HepG2 (cell line): ENCODE measurements around the gene PXDC1. TPM values are rescaled to one million over a fixed set of nuclear protein-coding genes. Genes with fewer than 3 reads are reported as not detected.

ENCODE experiments used
- ERF ChIP-seq: IDR thresholded peaks from 2 replicates; pipeline ENCODE4 v1.6.1; 2018; ENCODE audit warnings: missing biosample characterization, missing genetic modification reagents
- NR1H2 ChIP-seq: sonication (generic); formaldehyde crosslinking; IDR thresholded peaks from 2 replicates; pipeline ENCODE4 v1.8.1; 2022; ENCODE audit warnings: low read depth, missing genetic modification reagents, borderline replicate concordance
- polyA plus RNA-seq, 8 experiments: library from polyadenylated mRNA; depleted of rRNA in 3 of 8; stranded (reverse) in 7 of 8; unstranded in 1 of 8; fragments of >200 nt; fragmentation: Illumina TruSeq in 4 of 8; extraction: Trizol in 4 of 8; gene quantifications; 2 replicates each; pipeline versions ENCODE4 v1.2.1 to v1.2.3, GENCODE V29; 2011 to 2016; ENCODE audit warnings: low read depth in 4 of 8, missing spikeins in 1 of 8, mixed read lengths in 1 of 8; ENCODE audit not compliant: insufficient read depth in 1 of 8
- total RNA-seq, 5 experiments: library from RNA; depleted of rRNA; stranded (reverse); fragments of >200 nt; fragmentation: Illumina TruSeq; extraction: Trizol; gene quantifications; 2 replicates each; pipeline ENCODE4 v1.2.3, GENCODE V29; 2016; ENCODE audit warnings: low read depth in 1 of 5
- TF ChIP-seq, protein P1 (sequence below): sonication (generic); formaldehyde crosslinking; IDR thresholded peaks from 2 replicates; pipeline ENCODE4 v1.4.0; 2020; ENCODE audit warnings: missing genetic modification reagents
- TF ChIP-seq, protein P2 (sequence below): sonication (generic); formaldehyde crosslinking; IDR thresholded peaks from 2 replicates; pipeline ENCODE4 v1.4.0; 2020; ENCODE audit warnings: missing genetic modification reagents
- TF ChIP-seq, protein P3 (sequence below): sonication (generic); formaldehyde crosslinking; conservative IDR thresholded peaks from 2 replicates; pipeline ENCODE4 v1.8.0; 2022; ENCODE audit warnings: mild to moderate bottlenecking, moderate library complexity, missing genetic modification reagents
- TF ChIP-seq, protein P4 (sequence below): sonication (generic); formaldehyde crosslinking; IDR thresholded peaks from 2 replicates; pipeline ENCODE4 v1.4.0; 2020; ENCODE audit warnings: missing genetic modification reagents

The PXDC1 gene
- total and polyA plus RNA-seq, 2 of the 13 experiments (the other 11 are each of a cell fraction or from before 2014, with no cell fraction given) = 32.4 to 34.7 TPM

DNA sequence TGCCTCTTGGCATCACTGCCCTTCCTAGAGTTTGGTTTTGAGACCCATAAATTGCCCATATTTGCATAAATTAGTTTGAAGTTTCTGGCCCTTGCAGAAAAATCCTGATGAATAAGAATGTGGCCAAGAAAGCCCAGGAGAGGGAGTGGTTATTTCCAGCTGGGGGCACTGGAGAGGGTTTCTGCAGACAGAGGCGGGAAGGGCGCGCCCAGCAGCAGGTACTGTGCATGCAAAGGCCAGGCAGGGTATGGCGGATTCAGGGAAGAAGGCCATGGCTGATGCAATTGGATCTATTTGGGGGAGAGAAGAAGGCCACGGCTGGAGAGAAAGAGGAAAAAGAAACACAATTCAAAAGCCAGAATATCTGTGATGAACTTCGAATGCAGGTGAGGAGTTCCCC lies 48.2 kb upstream of the PXDC1 start (continued):
- TF ChIP-seq, protein P1, sequence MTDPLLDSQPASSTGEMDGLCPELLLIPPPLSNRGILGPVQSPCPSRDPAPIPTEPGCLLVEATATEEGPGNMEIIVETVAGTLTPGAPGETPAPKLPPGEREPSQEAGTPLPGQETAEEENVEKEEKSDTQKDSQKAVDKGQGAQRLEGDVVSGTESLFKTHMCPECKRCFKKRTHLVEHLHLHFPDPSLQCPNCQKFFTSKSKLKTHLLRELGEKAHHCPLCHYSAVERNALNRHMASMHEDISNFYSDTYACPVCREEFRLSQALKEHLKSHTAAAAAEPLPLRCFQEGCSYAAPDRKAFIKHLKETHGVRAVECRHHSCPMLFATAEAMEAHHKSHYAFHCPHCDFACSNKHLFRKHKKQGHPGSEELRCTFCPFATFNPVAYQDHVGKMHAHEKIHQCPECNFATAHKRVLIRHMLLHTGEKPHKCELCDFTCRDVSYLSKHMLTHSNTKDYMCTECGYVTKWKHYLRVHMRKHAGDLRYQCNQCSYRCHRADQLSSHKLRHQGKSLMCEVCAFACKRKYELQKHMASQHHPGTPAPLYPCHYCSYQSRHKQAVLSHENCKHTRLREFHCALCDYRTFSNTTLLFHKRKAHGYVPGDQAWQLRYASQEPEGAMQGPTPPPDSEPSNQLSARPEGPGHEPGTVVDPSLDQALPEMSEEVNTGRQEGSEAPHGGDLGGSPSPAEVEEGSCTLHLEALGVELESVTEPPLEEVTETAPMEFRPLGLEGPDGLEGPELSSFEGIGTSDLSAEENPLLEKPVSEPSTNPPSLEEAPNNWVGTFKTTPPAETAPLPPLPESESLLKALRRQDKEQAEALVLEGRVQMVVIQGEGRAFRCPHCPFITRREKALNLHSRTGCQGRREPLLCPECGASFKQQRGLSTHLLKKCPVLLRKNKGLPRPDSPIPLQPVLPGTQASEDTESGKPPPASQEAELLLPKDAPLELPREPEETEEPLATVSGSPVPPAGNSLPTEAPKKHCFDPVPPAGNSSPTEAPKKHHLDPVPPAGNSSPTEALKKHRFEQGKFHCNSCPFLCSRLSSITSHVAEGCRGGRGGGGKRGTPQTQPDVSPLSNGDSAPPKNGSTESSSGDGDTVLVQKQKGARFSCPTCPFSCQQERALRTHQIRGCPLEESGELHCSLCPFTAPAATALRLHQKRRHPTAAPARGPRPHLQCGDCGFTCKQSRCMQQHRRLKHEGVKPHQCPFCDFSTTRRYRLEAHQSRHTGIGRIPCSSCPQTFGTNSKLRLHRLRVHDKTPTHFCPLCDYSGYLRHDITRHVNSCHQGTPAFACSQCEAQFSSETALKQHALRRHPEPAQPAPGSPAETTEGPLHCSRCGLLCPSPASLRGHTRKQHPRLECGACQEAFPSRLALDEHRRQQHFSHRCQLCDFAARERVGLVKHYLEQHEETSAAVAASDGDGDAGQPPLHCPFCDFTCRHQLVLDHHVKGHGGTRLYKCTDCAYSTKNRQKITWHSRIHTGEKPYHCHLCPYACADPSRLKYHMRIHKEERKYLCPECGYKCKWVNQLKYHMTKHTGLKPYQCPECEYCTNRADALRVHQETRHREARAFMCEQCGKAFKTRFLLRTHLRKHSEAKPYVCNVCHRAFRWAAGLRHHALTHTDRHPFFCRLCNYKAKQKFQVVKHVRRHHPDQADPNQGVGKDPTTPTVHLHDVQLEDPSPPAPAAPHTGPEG (CRISPR knock-in tag) = no peak
- TF ChIP-seq ERF (CRISPR knock-in tag) (no peak), NR1H2 (CRISPR knock-in tag) (no peak)
- TF ChIP-seq, protein P2, sequence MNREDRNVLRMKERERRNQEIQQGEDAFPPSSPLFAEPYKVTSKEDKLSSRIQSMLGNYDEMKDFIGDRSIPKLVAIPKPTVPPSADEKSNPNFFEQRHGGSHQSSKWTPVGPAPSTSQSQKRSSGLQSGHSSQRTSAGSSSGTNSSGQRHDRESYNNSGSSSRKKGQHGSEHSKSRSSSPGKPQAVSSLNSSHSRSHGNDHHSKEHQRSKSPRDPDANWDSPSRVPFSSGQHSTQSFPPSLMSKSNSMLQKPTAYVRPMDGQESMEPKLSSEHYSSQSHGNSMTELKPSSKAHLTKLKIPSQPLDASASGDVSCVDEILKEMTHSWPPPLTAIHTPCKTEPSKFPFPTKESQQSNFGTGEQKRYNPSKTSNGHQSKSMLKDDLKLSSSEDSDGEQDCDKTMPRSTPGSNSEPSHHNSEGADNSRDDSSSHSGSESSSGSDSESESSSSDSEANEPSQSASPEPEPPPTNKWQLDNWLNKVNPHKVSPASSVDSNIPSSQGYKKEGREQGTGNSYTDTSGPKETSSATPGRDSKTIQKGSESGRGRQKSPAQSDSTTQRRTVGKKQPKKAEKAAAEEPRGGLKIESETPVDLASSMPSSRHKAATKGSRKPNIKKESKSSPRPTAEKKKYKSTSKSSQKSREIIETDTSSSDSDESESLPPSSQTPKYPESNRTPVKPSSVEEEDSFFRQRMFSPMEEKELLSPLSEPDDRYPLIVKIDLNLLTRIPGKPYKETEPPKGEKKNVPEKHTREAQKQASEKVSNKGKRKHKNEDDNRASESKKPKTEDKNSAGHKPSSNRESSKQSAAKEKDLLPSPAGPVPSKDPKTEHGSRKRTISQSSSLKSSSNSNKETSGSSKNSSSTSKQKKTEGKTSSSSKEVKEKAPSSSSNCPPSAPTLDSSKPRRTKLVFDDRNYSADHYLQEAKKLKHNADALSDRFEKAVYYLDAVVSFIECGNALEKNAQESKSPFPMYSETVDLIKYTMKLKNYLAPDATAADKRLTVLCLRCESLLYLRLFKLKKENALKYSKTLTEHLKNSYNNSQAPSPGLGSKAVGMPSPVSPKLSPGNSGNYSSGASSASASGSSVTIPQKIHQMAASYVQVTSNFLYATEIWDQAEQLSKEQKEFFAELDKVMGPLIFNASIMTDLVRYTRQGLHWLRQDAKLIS (CRISPR knock-in tag) = no peak
- TF ChIP-seq, protein P3, sequence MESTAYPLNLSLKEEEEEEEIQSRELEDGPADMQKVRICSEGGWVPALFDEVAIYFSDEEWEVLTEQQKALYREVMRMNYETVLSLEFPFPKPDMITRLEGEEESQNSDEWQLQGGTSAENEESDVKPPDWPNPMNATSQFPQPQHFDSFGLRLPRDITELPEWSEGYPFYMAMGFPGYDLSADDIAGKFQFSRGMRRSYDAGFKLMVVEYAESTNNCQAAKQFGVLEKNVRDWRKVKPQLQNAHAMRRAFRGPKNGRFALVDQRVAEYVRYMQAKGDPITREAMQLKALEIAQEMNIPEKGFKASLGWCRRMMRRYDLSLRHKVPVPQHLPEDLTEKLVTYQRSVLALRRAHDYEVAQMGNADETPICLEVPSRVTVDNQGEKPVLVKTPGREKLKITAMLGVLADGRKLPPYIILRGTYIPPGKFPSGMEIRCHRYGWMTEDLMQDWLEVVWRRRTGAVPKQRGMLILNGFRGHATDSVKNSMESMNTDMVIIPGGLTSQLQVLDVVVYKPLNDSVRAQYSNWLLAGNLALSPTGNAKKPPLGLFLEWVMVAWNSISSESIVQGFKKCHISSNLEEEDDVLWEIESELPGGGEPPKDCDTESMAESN (CRISPR knock-in tag) = no peak
- TF ChIP-seq, protein P4, sequence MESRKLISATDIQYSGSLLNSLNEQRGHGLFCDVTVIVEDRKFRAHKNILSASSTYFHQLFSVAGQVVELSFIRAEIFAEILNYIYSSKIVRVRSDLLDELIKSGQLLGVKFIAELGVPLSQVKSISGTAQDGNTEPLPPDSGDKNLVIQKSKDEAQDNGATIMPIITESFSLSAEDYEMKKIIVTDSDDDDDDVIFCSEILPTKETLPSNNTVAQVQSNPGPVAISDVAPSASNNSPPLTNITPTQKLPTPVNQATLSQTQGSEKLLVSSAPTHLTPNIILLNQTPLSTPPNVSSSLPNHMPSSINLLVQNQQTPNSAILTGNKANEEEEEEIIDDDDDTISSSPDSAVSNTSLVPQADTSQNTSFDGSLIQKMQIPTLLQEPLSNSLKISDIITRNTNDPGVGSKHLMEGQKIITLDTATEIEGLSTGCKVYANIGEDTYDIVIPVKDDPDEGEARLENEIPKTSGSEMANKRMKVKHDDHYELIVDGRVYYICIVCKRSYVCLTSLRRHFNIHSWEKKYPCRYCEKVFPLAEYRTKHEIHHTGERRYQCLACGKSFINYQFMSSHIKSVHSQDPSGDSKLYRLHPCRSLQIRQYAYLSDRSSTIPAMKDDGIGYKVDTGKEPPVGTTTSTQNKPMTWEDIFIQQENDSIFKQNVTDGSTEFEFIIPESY = peak; percentile 97
- TF ChIP-seq, all 625 proteins: peak for 5
